Osteocyte (in vitro differentiated cells): ENCODE results near the gene RWDD1. TPM values are rescaled to one million over a fixed set of nuclear protein-coding genes. Genes with fewer than 3 reads are reported as not detected.
A peak's percentile ranks its signal among the peaks of the same experiment; 100 is the strongest.

Source experiments
- DNase-seq: peaks from one replicate; pipeline ENCODE4 v3.0.0; 2021; ENCODE audit warnings: mixed read lengths; ENCODE audit not compliant: unreplicated experiment; ENCODE audit errors: extremely low spot score
- H3K27ac Mint-ChIP-seq: one replicate; pipeline ENCODE4 v1.8.0; 2021; ENCODE audit warnings: mild to moderate bottlenecking, mixed read lengths; ENCODE audit not compliant: unreplicated experiment
- H3K27me3 Mint-ChIP-seq: one replicate; pipeline ENCODE4 v1.8.0; 2021; ENCODE audit warnings: mixed read lengths; ENCODE audit not compliant: unreplicated experiment
- H3K36me3 Mint-ChIP-seq: one replicate; pipeline ENCODE4 v1.8.0; 2021; ENCODE audit warnings: mixed read lengths; ENCODE audit not compliant: unreplicated experiment
- H3K4me1 Mint-ChIP-seq: one replicate; pipeline ENCODE4 v1.8.0; 2021; ENCODE audit warnings: mixed read lengths; ENCODE audit not compliant: unreplicated experiment
- H3K4me3 Mint-ChIP-seq: one replicate; pipeline ENCODE4 v1.8.0; 2021; ENCODE audit warnings: mild to moderate bottlenecking, moderate library complexity, mixed read lengths; ENCODE audit not compliant: unreplicated experiment
- H3K9me3 Mint-ChIP-seq: one replicate; pipeline ENCODE4 v1.8.0; 2021; ENCODE audit warnings: mixed read lengths; ENCODE audit not compliant: unreplicated experiment
- CTCF ChIP-seq: fragments of 200-600 bp; sonication (generic); IDR thresholded peaks from 2 replicates; pipeline ENCODE4 v1.5.0; 2021; ENCODE audit warnings: antibody characterized with exemption, mild to moderate bottlenecking, moderate library complexity
- total RNA-seq: library from RNA; stranded (reverse); gene quantifications from 2 replicates; pipeline ENCODE4 v1.2.1, GENCODE V29; 2021

The RWDD1 gene
- total RNA-seq, 1 donor from 2014 or later = 37.2 TPM

- DNase-seq = no peak
- no peak overlapping the region for H3K4me3 Mint-ChIP-seq
- H3K4me1 Mint-ChIP-seq = peaks cover 6% of the 10 kb centered on the region
- H3K9me3 Mint-ChIP-seq = no peaks in the 10 kb centered on the region
- TF ChIP-seq CTCF = no peak
- no peak overlapping the region for H3K27ac Mint-ChIP-seq
- H3K27me3 Mint-ChIP-seq = peaks cover 19% of the 10 kb centered on the region
- H3K36me3 Mint-ChIP-seq = no peaks in the 10 kb centered on the region
Observed at GRCh38 chr6:116535109-116535508, 36.2 kb upstream of the RWDD1 start.

GRCh38 chr6:116536216-116536621 is 35.1 kb upstream of the RWDD1 start:
- Mint-ChIP-seq H3K27ac (no peak overlapping the region), H3K9me3 (no peaks in the 10 kb centered on the region), H3K36me3 (no peaks in the 10 kb centered on the region), H3K4me1 (no peaks in the 10 kb centered on the region), H3K4me3 (no peak overlapping the region), H3K27me3 (peaks cover 30% of the 10 kb centered on the region)
- DNase-seq = no peak
- TF ChIP-seq CTCF = peak; percentile 76

- peaks cover 56% of the 10 kb centered on the region for H3K27me3 Mint-ChIP-seq
- H3K36me3 Mint-ChIP-seq = no peaks in the 10 kb centered on the region
- H3K9me3 Mint-ChIP-seq = no peaks in the 10 kb centered on the region
- no peak overlapping the region for H3K27ac Mint-ChIP-seq
- no peaks in the 10 kb centered on the region for H3K4me1 Mint-ChIP-seq
- no peak overlapping the region for H3K4me3 Mint-ChIP-seq
- no peak for DNase-seq
- no peak for TF ChIP-seq CTCF
Observed at GRCh38 chr6:116542426-116542825, 28.9 kb upstream of the RWDD1 start.

GRCh38 chr6:116543149-116543548 is 28.2 kb upstream of the RWDD1 start:
- DNase-seq = no peak

DNA sequence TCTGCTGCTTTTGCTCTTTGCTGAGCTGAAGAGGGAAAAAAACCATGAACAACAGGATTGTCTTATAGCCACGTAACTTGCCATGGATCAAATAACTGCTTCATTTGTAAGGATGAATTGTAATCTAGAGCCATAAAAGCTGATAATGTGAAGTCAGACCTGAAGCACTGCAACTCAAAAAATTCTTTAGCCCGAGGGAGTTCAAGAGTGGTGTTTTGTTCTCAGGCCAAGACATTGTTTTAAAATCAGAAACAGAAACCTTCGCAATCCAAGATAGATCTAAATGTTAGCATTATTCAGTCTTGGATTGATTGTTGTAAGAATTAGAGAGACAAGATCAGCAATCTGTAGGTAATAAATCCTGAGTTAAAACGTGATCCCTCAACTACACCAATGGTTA is 25.7 kb upstream of the RWDD1 start, which contains the start of gene TRAPPC3L:
TRAPPC3L (minus strand) TSS at position 34 of the 400 bp plus-strand sequence. CDS start 170 bp downstream, outside the sequence.
- Mint-ChIP-seq H3K36me3 (no peaks in the 10 kb centered on the region), H3K4me3 (no peak within 1 kb of the TSS), H3K9me3 (no peaks in the 10 kb centered on the region), H3K4me1 (no peaks in the 10 kb centered on the region), H3K27me3 (peaks cover 41% of the 10 kb centered on the region), H3K27ac (no peak within 1 kb of the TSS)
- TF ChIP-seq CTCF = no peak
- DNase-seq = no peak

More at GRCh38 chr6:116543149-116543548, 28.2 kb upstream of the RWDD1 start:
- TF ChIP-seq CTCF = no peak
- H3K4me3 Mint-ChIP-seq = no peak overlapping the region
- H3K27me3 Mint-ChIP-seq = peaks cover 56% of the 10 kb centered on the region
- no peak overlapping the region for H3K27ac Mint-ChIP-seq
- H3K9me3 Mint-ChIP-seq = no peaks in the 10 kb centered on the region
- no peaks in the 10 kb centered on the region for H3K36me3 Mint-ChIP-seq
- H3K4me1 Mint-ChIP-seq = no peaks in the 10 kb centered on the region
